Activated B cell treated with CpG ODN at 0.5 μM for 24 hours (primary cell): ENCODE results near the gene TNS2. TPM values are rescaled to one million over a fixed set of nuclear protein-coding genes. Genes with fewer than 3 reads are reported as not detected.

Source experiments
- ATAC-seq: fragments of 200-7000 bp; cut with Tn5 transposase; one replicate; pipeline ENCODE4 v1.10.0; 2021; ENCODE audit warnings: low read depth, mild to moderate bottlenecking, moderate library complexity
- CTCF ChIA-PET: fragments of 350-600 bp; sonication (Branson Sonifier 250); formaldehyde crosslinking; loops from one replicate; lab custom pipeline; 2021; ENCODE audit warnings: antibody characterized with exemption; lab: Charles Lee
- POLR2A ChIA-PET: fragments of 350-600 bp; sonication (Branson Sonifier 250); formaldehyde crosslinking; loops from one replicate; lab custom pipeline; 2021; ENCODE audit warnings: antibody characterized with exemption; lab: Charles Lee
- DNase-seq: peaks from one replicate; pipeline ENCODE4 v3.0.0; 2022
- H3K27ac Mint-ChIP-seq: one replicate; pipeline ENCODE4 v1.8.0; 2020; ENCODE audit warnings: mixed read lengths
- H3K27me3 Mint-ChIP-seq: one replicate; pipeline ENCODE4 v1.8.0; 2021; ENCODE audit warnings: mixed read lengths
- H3K36me3 Mint-ChIP-seq: one replicate; pipeline ENCODE4 v1.8.0; 2021; ENCODE audit warnings: low read depth, mixed read lengths
- H3K4me1 Mint-ChIP-seq: one replicate; pipeline ENCODE4 v1.8.0; 2021; ENCODE audit warnings: mixed read lengths
- H3K4me3 Mint-ChIP-seq: one replicate; pipeline ENCODE4 v1.8.0; 2020; ENCODE audit warnings: mild to moderate bottlenecking, mixed read lengths
- H3K9me3 Mint-ChIP-seq: one replicate; pipeline ENCODE4 v1.8.0; 2020; ENCODE audit warnings: mixed read lengths
- intact Hi-C: fragments of 100-400 bp; cut with micrococcal nuclease; formaldehyde crosslinking; loops from one replicate; pipeline ENCODE4 v1.15.1; 2024
- total RNA-seq: library from RNA; stranded (reverse); gene quantifications from 2 replicates; pipeline ENCODE4 v1.2.3, GENCODE V29; 2022
- TF ChIP-seq, protein P1 (sequence below): fragments of 200-600 bp; IDR thresholded peaks from one replicate; pipeline ENCODE4 v1.8.0; 2022; ENCODE audit warnings: antibody characterized with exemption, mild to moderate bottlenecking

The TNS2 gene
- total RNA-seq, 1 donor from 2014 or later: 1.5 TPM

DNA sequence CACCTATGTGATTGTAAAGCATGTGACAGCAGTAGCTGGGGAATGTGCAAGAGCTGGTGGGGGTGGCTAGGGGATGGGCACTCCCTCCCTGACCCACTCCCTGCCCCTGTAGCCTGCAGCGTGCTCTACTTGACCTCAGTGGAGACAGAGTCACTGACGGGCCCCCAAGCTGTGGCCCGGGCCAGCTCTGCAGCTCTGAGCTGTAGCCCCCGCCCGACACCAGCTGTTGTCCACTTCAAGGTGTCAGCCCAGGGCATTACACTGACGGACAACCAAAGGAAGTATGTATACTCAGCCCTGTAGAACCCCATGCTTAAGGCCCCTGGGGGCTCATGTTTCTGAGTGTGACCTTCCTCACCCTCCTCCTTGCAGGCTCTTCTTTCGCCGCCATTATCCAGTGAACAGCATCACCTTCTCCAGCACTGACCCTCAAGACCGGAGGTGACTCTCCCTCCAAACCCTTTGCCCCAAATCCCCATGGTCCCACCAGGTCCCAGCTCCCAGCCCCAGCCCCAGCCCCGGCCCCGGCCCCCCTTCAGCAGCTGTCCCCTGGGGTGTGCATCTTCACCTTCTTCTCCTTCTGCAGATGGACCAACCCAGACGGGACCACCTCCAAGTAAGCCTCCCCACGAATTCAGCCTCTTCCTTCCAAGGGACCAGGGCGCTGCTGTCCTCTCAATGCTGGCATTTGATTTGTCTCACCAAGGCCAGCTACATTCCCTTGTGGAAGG lies 13.3 kb downstream of the TNS2 start:
- Mint-ChIP-seq H3K36me3 (peaks cover 47% of the 10 kb centered on the region), H3K4me3 (no peak overlapping the region), H3K27ac (no peak overlapping the region), H3K27me3 (no peaks in the 10 kb centered on the region), H3K4me1 (peaks cover 5% of the 10 kb centered on the region), H3K9me3 (no peaks in the 10 kb centered on the region)
- ATAC-seq (no peak), DNase-seq (no peak)
- ChIA-PET CTCF (interaction anchor here (6.5 to 8.1 kb wide), 2 partner anchors 15 to 36 kb away, joined by 77 to 133 read pairs; partner anchors contain the start of genes IGFBP6 and SPRYD3), POLR2A (interaction anchor here (1.1 to 1.3 kb wide), 3 partner anchors 9 to 39 kb away, joined by 3 to 4 read pairs (median 3); partner anchors contain the start of gene SPRYD3)
- intact Hi-C loops: no loop called here
- TF ChIP-seq, protein P1, sequence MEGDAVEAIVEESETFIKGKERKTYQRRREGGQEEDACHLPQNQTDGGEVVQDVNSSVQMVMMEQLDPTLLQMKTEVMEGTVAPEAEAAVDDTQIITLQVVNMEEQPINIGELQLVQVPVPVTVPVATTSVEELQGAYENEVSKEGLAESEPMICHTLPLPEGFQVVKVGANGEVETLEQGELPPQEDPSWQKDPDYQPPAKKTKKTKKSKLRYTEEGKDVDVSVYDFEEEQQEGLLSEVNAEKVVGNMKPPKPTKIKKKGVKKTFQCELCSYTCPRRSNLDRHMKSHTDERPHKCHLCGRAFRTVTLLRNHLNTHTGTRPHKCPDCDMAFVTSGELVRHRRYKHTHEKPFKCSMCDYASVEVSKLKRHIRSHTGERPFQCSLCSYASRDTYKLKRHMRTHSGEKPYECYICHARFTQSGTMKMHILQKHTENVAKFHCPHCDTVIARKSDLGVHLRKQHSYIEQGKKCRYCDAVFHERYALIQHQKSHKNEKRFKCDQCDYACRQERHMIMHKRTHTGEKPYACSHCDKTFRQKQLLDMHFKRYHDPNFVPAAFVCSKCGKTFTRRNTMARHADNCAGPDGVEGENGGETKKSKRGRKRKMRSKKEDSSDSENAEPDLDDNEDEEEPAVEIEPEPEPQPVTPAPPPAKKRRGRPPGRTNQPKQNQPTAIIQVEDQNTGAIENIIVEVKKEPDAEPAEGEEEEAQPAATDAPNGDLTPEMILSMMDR: no peak

DNA sequence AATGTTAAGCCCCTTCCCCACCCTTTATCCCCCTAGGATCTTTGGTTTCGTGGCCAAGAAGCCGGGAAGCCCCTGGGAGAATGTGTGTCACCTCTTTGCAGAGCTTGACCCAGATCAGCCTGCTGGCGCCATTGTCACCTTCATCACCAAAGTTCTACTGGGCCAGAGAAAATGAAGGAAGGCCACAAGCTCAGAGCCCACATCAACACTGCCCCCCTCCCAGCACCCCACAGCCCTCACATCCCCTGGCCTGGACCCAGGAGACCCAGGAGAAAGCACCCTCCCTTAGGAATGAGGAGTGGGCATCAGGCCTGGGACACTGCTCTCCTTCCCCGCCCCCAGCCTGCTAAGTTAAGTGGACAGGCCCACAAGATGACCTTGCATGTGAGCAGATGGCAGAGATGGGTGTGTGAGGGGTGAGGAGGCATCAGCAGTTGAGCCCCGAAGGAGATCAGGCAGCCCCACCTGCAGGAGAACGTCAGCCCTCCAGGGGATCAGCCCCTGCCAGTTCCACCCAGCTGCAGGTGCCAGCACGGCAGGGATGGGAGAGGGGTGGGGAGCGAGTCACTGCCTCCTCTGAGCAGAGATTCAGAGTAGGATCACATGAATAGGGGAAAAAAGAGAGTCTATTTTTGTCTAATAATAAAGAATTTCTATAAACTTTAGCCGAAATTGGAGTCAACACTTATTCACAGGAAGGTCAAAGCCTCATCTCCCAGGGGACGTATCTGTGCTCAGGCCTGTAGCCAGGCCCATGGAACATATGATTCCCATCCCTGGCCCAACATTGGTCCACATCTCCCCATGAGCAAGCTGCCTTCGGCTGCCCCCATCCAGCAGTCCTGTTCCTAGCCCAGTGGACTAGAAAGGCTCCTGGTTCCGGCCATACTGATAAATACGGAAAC lies 14.1 kb downstream of the TNS2 start:
- H3K36me3 Mint-ChIP-seq: peaks cover 54% of the 10 kb centered on the region
- no peaks in the 10 kb centered on the region for H3K9me3 Mint-ChIP-seq
- no peaks in the 10 kb centered on the region for H3K27me3 Mint-ChIP-seq
- no peak overlapping the region for H3K27ac Mint-ChIP-seq
- TF ChIP-seq, protein P1: no peak
- ATAC-seq (no peak), DNase-seq (no peak)
- CTCF ChIA-PET: interaction anchor here (2.4 to 8.1 kb wide), 4 partner anchors 14 to 223 kb away, joined by 10 to 133 read pairs (median 48); partner anchors contain the start of genes IGFBP6 and SPRYD3
- POLR2A ChIA-PET: interaction anchor here (1.2 to 1.3 kb wide), 2 partner anchors 15 to 39 kb away, joined by 3 to 4 read pairs; partner anchors contain the start of gene SPRYD3
- intact Hi-C loops: no loop called here
- peaks cover 7% of the 10 kb centered on the region for H3K4me1 Mint-ChIP-seq
- no peak overlapping the region for H3K4me3 Mint-ChIP-seq

DNA sequence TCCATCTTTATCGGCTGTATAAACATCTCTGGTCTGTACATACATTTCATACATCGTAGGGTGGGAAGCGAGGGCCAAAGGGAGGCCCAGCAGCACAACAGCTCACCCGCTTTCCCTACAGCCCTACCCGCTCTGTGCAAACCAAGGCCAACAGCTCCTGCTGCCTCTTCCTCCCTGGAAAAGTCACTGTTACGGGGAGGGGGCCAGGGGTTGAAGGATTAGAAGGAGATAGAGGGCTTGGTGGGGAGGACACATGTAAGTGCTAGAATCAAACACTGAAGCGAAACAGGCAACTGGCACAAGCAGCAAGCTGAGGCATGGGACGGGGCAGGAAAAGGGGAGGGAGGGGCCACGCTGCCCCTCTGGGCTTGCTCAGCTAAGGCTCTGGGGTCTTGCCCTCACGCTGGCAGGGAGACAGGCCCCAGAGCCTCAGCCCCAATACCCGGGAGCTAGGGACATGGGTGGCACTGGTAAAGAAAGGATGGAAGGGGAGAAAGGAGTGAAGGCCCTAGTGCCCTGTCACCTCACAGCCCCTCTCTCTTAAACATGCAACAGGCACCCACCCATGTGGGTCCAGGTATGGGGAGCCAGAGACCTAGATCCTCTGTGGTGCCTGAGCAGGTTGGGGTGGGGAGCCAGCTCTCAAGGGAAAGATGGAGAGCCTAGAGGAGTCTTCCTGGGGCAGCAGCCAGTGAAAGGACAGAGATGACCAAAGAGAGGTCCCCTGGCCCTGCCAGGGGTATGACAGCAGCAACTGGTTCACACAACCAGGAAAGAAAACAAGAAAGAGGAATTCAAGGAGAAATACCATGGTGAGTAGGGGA lies 15.0 kb downstream of the TNS2 start:
- Mint-ChIP-seq H3K4me3 (no peak overlapping the region), H3K9me3 (no peaks in the 10 kb centered on the region), H3K27ac (no peak overlapping the region), H3K36me3 (peaks cover 63% of the 10 kb centered on the region), H3K27me3 (no peaks in the 10 kb centered on the region), H3K4me1 (peaks cover 7% of the 10 kb centered on the region)
- CTCF ChIA-PET: interaction anchor here (1.1 to 8.1 kb wide), 12 partner anchors 7 to 280 kb away, joined by 3 to 133 read pairs (median 8); partner anchors contain the start of genes IGFBP6, SOAT2 and SPRYD3
- TF ChIP-seq, protein P1: no peak
- ATAC-seq (no peak), DNase-seq (no peak)
- POLR2A ChIA-PET: interaction anchor here (0.8 to 1.6 kb wide), 2 partner anchors 14 to 33 kb away, joined by 3 to 7 read pairs; partner anchors contain the start of gene SPRYD3
- intact Hi-C loops: no loop called here

DNA sequence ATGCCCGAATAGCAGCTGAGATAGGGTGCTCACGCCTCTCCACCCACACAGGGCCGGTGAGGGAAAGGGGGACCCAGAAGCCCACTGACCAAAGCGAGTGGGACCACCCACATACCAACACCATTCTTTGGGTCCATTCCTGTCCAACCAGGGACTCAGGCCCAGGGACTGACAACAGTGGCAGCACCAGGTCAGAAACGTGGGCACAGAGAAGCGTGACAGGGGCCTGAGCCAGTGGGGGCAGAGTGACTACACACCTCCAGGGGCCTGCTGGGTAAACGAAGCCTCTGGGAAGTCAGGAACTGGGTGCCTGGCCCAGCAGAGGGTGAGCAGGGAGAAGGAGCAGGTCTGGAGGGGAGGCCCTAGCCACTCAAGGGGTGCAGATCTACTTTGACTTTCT lies 15.6 kb downstream of the TNS2 start:
- intact Hi-C loops: no loop called here
- Mint-ChIP-seq H3K27ac (no peak overlapping the region), H3K4me3 (no peak overlapping the region), H3K4me1 (peaks cover 7% of the 10 kb centered on the region), H3K36me3 (peaks cover 69% of the 10 kb centered on the region), H3K9me3 (no peaks in the 10 kb centered on the region), H3K27me3 (no peaks in the 10 kb centered on the region)
- TF ChIP-seq, protein P1: no peak
- ChIA-PET POLR2A (interaction anchor here (0.8 to 1.6 kb wide), 5 partner anchors 14 to 34 kb away, joined by 3 to 7 read pairs (median 3); partner anchors contain the start of gene SPRYD3), CTCF (interaction anchor here (0.7 to 8.1 kb wide), 19 partner anchors 8 to 280 kb away, joined by 3 to 133 read pairs (median 6); partner anchors contain the start of genes ESPL1, IGFBP6, SOAT2 and SPRYD3)
- DNase-seq (no peak), ATAC-seq (no peak)
